H9 (cell line): ENCODE data around the gene ANKRD29. TPM values are rescaled to one million over a fixed set of nuclear protein-coding genes. Genes with fewer than 3 reads are reported as not detected.

Experiments
- DNase-seq: peaks from one replicate; pipeline ENCODE4 v3.0.0-alpha.2; 2017
- H2AFZ ChIP-seq: one replicate; pipeline ENCODE4 v1.6.1; 2013; ENCODE audit warnings: mild to moderate bottlenecking, low read length, control low read depth, moderate library complexity
- H2AK5ac ChIP-seq: 2 replicates; pipeline ENCODE4 v1.6.1; 2013; ENCODE audit warnings: low read length, control low read depth, mixed read lengths; ENCODE audit not compliant: insufficient read length
- H2BK120ac ChIP-seq: one replicate; pipeline ENCODE4 v1.6.1; 2013; ENCODE audit warnings: low read depth, mild to moderate bottlenecking, low read length, control low read depth, inconsistent platforms; ENCODE audit not compliant: poor library complexity, severe bottlenecking
- H2BK12ac ChIP-seq: 2 replicates; pipeline ENCODE4 v1.6.1; 2013; ENCODE audit warnings: low read length, control low read depth, mixed read lengths, low read depth; ENCODE audit not compliant: insufficient read length
- H2BK15ac ChIP-seq: 2 replicates; pipeline ENCODE4 v1.6.1; 2013; ENCODE audit warnings: low read depth, low read length, control low read depth
- H2BK20ac ChIP-seq: one replicate; pipeline ENCODE4 v1.6.1; 2013; ENCODE audit warnings: low read depth, mild to moderate bottlenecking, low read length, control low read depth, inconsistent platforms; ENCODE audit not compliant: poor library complexity, severe bottlenecking
- H2BK5ac ChIP-seq: 2 replicates; pipeline ENCODE4 v1.6.1; 2013; ENCODE audit warnings: low read length, control low read depth, mixed read lengths; ENCODE audit not compliant: insufficient read length
- H3K14ac ChIP-seq: 2 replicates; pipeline ENCODE4 v1.6.1; 2013; ENCODE audit warnings: low read length, control low read depth; ENCODE audit not compliant: insufficient read depth
- H3K18ac ChIP-seq: 2 replicates; pipeline ENCODE4 v1.6.1; 2013; ENCODE audit warnings: low read depth, mild to moderate bottlenecking, mixed read lengths, low read length, control low read depth; ENCODE audit not compliant: insufficient read length
- H3K23ac ChIP-seq: 2 replicates; pipeline ENCODE4 v1.6.1; 2013; ENCODE audit warnings: low read length, control low read depth, mixed read lengths, low read depth; ENCODE audit not compliant: insufficient read length
- H3K23me2 ChIP-seq: 2 replicates; pipeline ENCODE4 v1.6.1; 2013; ENCODE audit warnings: low read depth, mild to moderate bottlenecking, mixed read lengths, low read length, control low read depth; ENCODE audit not compliant: insufficient read length, poor library complexity, severe bottlenecking
- H3K27ac ChIP-seq: 2 replicates; pipeline ENCODE4 v1.5.1; 2013; ENCODE audit warnings: low read length, control low read depth, mixed read lengths, low read depth; ENCODE audit not compliant: insufficient read length
- H3K27me3 ChIP-seq: 2 replicates; pipeline ENCODE4 v1.6.1; 2013; ENCODE audit warnings: low read length, control low read depth, inconsistent platforms; ENCODE audit not compliant: insufficient read depth
- H3K4ac ChIP-seq: 2 replicates; pipeline ENCODE4 v1.6.1; 2013; ENCODE audit warnings: low read depth, mild to moderate bottlenecking, control low read depth, inconsistent platforms, low read length, moderate library complexity
- H3K4me1 ChIP-seq: 2 replicates; pipeline ENCODE4 v1.6.1; 2013; ENCODE audit warnings: low read length, control low read depth, inconsistent platforms; ENCODE audit not compliant: insufficient read depth
- H3K4me2 ChIP-seq: 2 replicates; pipeline ENCODE4 v1.6.1; 2013; ENCODE audit warnings: low read length, control low read depth, mixed read lengths; ENCODE audit not compliant: insufficient read length, insufficient read depth
- H3K56ac ChIP-seq: 2 replicates; pipeline ENCODE4 v1.6.1; 2013; ENCODE audit warnings: low read depth, mild to moderate bottlenecking, mixed read lengths, low read length, control low read depth; ENCODE audit not compliant: insufficient read length
- H3K79me1 ChIP-seq: 2 replicates; pipeline ENCODE4 v1.6.1; 2013; ENCODE audit warnings: low read depth, mild to moderate bottlenecking, moderate library complexity, low read length, control low read depth, inconsistent platforms; ENCODE audit not compliant: insufficient read depth, poor library complexity, severe bottlenecking
- H3K79me2 ChIP-seq: 2 replicates; pipeline ENCODE4 v1.6.1; 2013; ENCODE audit warnings: low read length, control low read depth, inconsistent platforms; ENCODE audit not compliant: insufficient read depth
- H3K9ac ChIP-seq: 2 replicates; pipeline ENCODE4 v1.6.1; 2013; ENCODE audit warnings: low read length, control low read depth, mixed read lengths; ENCODE audit not compliant: insufficient read length; ENCODE audit errors: extremely low read depth
- H3K9me3 ChIP-seq: one replicate; pipeline ENCODE4 v1.6.1; 2013; ENCODE audit warnings: low read depth, low read length, inconsistent platforms; ENCODE audit not compliant: control insufficient read depth
- H3T11ph ChIP-seq: one replicate; pipeline ENCODE4 v1.6.1; 2013; ENCODE audit warnings: mild to moderate bottlenecking, low read length, control low read depth, inconsistent platforms
- H4K20me1 ChIP-seq: one replicate; pipeline ENCODE4 v1.6.1; 2013; ENCODE audit not compliant: control insufficient read depth, insufficient read length, insufficient read depth
- H4K5ac ChIP-seq: 2 replicates; pipeline ENCODE4 v1.6.1; 2013; ENCODE audit warnings: low read depth, mild to moderate bottlenecking, mixed read lengths, low read length, control low read depth; ENCODE audit not compliant: insufficient read length
- H4K8ac ChIP-seq: replicated peaks from 2 replicates; pipeline ENCODE4 v1.6.1; 2013; ENCODE audit warnings: low read length, control low read depth, mixed read lengths, low read depth; ENCODE audit not compliant: insufficient read length
- H4K91ac ChIP-seq: 2 replicates; pipeline ENCODE4 v1.6.1; 2013; ENCODE audit warnings: low read depth, mild to moderate bottlenecking, moderate library complexity, mixed read lengths, low read length, control low read depth; ENCODE audit not compliant: insufficient read length
- H3K27ac Mint-ChIP-seq, 3 experiments: 2 replicates in 2 of 3; 3 replicates in 1 of 3; pipeline ENCODE4 v1.8.0; 2020 to 2021; ENCODE audit warnings: mixed read lengths in 3 of 3, mild to moderate bottlenecking in 1 of 3, moderate library complexity in 1 of 3
- H3K27me3 Mint-ChIP-seq: 2 replicates; pipeline ENCODE4 v1.8.0; 2021; ENCODE audit warnings: low read depth, mild to moderate bottlenecking, moderate library complexity, mixed read lengths
- H3K36me3 Mint-ChIP-seq, 3 experiments: 2 replicates in 2 of 3; 3 replicates in 1 of 3; pipeline ENCODE4 v1.8.0; 2020 to 2021; ENCODE audit warnings: low read depth in 3 of 3, mixed read lengths in 3 of 3; ENCODE audit not compliant: insufficient read depth in 1 of 3
- H3K4me1 Mint-ChIP-seq, 2 experiments: 2 replicates each; pipeline ENCODE4 v1.8.0; 2020; ENCODE audit warnings: mixed read lengths in 2 of 2
- H3K4me3 Mint-ChIP-seq, 2 experiments: 2 replicates in 1 of 2; 3 replicates in 1 of 2; pipeline ENCODE4 v1.8.0; 2020 to 2021; ENCODE audit warnings: mild to moderate bottlenecking in 2 of 2, mixed read lengths in 2 of 2, moderate library complexity in 1 of 2
- H3K9me3 Mint-ChIP-seq, 2 experiments: 2 replicates in 1 of 2; 3 replicates in 1 of 2; pipeline ENCODE4 v1.8.0; 2020; ENCODE audit warnings: mild to moderate bottlenecking in 2 of 2, mixed read lengths in 2 of 2, moderate library complexity in 1 of 2
- WGBS: extraction: QIAGEN DNeasy Blood & Tissue Kit; methylation state at CpG from one replicate; pipeline ENCODE4 v1.1.7; 2013; ENCODE audit warnings: missing lambda C conversion rate, low lambda C conversion rate, mixed read lengths; ENCODE audit not compliant: insufficient read length; ENCODE audit errors: extremely low coverage; 5-methylcytosine and 5-hydroxymethylcytosine counted together
- long read RNA-seq: library from polyadenylated mRNA; unstranded; transcript quantifications from one replicate; pipeline ENCODE4 v2.0.0, GENCODE V29; 2020
- total RNA-seq: library from RNA; stranded (reverse); gene quantifications from 2 replicates; pipeline ENCODE4 v1.2.1, GENCODE V29; 2021
- TF ChIP-seq, protein P1 (sequence below): fragments of 200-600 bp; sonication (generic); conservative IDR thresholded peaks from 3 replicates; pipeline ENCODE4 v1.8.0; 2021; ENCODE audit warnings: antibody characterized with exemption, mild to moderate bottlenecking

The ANKRD29 gene, protein sequence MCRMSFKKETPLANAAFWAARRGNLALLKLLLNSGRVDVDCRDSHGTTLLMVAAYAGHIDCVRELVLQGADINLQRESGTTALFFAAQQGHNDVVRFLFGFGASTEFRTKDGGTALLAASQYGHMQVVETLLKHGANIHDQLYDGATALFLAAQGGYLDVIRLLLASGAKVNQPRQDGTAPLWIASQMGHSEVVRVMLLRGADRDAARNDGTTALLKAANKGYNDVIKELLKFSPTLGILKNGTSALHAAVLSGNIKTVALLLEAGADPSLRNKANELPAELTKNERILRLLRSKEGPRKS
- total RNA-seq: 1.9 and 2.1 TPM in 2 replicates
- long read RNA-seq: 0 reads

DNA sequence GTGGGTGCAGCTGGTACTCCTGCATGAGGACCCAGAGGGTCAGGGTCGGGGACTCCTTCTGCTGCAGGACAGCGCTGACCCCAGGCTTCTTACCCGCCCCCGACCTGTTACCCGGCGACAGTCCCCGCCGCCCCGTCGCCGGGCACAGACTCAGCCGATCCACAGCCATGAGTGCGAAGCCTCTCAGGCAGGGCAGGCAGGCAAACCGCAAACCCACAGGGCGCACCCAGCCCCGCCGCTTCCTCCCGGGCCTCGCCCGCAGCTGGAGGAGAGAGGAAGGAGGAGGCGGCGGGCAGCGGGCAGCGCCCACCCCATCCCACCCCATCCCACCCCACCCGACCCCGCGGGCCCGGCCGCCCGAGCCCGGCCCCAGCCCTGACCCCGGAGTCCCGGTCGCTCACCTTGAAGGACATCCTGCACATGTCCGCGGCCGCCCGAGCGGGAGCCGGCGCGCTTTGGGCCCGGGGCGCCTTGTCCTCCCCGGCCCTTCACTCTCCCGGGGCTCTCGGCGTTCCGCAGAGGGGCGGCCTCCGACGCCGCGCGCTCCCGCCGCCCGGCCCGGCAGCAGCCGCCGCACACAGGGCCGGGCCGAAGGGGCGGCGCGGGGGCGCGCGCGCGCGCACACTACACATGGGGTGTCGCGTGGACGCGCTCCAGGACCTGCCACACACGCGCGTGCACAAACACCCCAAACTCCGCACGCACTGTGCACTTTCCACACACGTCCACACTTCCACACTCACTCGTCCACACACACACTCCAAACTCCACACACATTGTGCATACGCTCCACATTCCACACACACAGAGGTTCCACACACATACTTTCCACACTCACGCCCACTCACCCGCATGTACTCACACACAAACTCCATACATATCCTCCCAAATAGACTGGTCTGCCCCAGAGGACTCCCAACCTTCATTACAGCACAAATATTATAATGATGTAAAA lies at the start of gene ANKRD29:
TSS of gene ANKRD29 (minus strand) at position 603 of the 955 bp plus-strand sequence. CDS start at position 422, 181 bp downstream.
- no peaks in the 10 kb centered on the region for H3K79me1 ChIP-seq
- H3K9me3 ChIP-seq: no peaks in the 10 kb centered on the region
- peak within 1 kb of the TSS; percentile 94 for H3K4me2 ChIP-seq
- H2AK5ac ChIP-seq: no peak within 1 kb of the TSS
- peak within 1 kb of the TSS; percentile 68 for H3K9ac ChIP-seq
- H3K4me1 ChIP-seq: peaks cover 7% of the 10 kb centered on the region; the same call in 1 of the 2 replicates
- no peak within 1 kb of the TSS for H2BK20ac ChIP-seq
- Mint-ChIP-seq H3K36me3 (no peaks in the 10 kb centered on the region), H3K4me3 (peak within 1 kb of the TSS; percentile 64 to 81), H3K27me3 (peaks cover 26% of the 10 kb centered on the region), H3K27ac (peak within 1 kb of the TSS in 1 of 3 experiments; percentile 13; a peak in 1 of 7 replicates), H3K9me3 (no peaks in the 10 kb centered on the region), H3K4me1 (peaks cover 24 to 30% of the 10 kb centered on the region in 2 experiments)
- no peak within 1 kb of the TSS for H2BK120ac ChIP-seq
- no peak within 1 kb of the TSS for H3K56ac ChIP-seq
- H4K20me1 ChIP-seq: no peaks in the 10 kb centered on the region
- peak within 1 kb of the TSS; percentile 63 for H4K5ac ChIP-seq
- no peak within 1 kb of the TSS for H4K91ac ChIP-seq
- no peaks in the 10 kb centered on the region; the same call in 1 of the 2 replicates for H3K27me3 ChIP-seq
- peak; percentile 46 for DNase-seq
- H3K23ac ChIP-seq: peak within 1 kb of the TSS; percentile 31
- no peaks in the 10 kb centered on the region for H3K79me2 ChIP-seq
- H2BK12ac ChIP-seq: no peak within 1 kb of the TSS
- peak within 1 kb of the TSS; percentile 58 for H3K18ac ChIP-seq
- TF ChIP-seq, protein P1, sequence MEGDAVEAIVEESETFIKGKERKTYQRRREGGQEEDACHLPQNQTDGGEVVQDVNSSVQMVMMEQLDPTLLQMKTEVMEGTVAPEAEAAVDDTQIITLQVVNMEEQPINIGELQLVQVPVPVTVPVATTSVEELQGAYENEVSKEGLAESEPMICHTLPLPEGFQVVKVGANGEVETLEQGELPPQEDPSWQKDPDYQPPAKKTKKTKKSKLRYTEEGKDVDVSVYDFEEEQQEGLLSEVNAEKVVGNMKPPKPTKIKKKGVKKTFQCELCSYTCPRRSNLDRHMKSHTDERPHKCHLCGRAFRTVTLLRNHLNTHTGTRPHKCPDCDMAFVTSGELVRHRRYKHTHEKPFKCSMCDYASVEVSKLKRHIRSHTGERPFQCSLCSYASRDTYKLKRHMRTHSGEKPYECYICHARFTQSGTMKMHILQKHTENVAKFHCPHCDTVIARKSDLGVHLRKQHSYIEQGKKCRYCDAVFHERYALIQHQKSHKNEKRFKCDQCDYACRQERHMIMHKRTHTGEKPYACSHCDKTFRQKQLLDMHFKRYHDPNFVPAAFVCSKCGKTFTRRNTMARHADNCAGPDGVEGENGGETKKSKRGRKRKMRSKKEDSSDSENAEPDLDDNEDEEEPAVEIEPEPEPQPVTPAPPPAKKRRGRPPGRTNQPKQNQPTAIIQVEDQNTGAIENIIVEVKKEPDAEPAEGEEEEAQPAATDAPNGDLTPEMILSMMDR: no peak
- no peak within 1 kb of the TSS for H3T11ph ChIP-seq
- H3K4ac ChIP-seq: no peak within 1 kb of the TSS
- H3K27ac ChIP-seq: no peak within 1 kb of the TSS
- H2AFZ ChIP-seq: no peak within 1 kb of the TSS
- H3K14ac ChIP-seq: peak within 1 kb of the TSS; percentile 75
- H2BK5ac ChIP-seq: no peak within 1 kb of the TSS
- WGBS: no CpG with 5 or more reads among the region's 86 CpGs
- H4K8ac ChIP-seq: no peak within 1 kb of the TSS
- no peak within 1 kb of the TSS for H2BK15ac ChIP-seq
- peaks cover 11% of the 10 kb centered on the region for H3K23me2 ChIP-seq
